SKM-1 (cell line): ENCODE results near the gene AIFM1.
A peak's percentile ranks its signal among the peaks of the same experiment; 100 is the strongest.

ENCODE experiments used
- DNase-seq: peaks from one replicate; lab custom pipeline; 2025; ENCODE audit not compliant: unreplicated experiment; lab: John Stamatoyannopoulos, UW

The AIFM1 gene

DNA sequence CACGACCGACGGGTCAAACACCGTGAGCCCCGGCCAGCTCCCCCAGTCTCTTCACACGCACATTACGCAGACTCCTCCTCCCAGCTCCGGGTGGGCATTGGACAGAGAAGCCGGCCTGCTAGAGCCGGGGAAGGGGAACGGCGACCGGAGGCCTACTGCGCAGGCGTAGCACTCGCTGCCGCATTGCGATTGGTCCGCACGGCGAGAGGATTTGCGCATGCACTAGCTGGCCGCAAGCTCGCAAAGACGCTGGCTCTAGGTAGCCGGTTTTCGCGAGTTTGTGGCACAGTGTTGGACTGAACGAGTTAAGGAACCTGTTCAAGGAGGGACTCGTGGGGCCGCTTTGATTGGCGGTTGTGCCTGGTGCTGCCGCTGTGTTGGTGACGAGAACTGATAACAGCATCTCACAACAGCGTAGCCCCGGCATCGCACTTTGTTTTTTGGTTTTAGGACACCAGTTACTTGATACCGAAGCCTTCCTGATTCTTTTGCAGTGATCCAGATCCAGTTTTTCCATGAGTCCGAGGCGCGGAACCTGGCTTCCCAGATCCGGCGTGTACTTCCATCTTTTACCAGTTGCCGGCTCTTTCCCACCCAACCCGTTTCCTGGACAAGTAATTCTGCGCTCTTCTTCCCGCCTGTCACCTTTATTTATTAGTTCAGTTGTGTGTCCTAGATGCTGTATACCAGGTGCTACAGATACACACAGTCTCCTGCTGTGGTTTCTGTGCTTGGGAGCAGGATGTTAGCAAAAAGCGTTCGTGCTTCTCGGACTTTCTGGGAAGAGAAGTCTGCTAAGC lies at the start of gene AIFM1:
Gene AIFM1, minus strand, starts transcription at position 139 of the 800 bp plus-strand sequence. CDS start 185 bp downstream, outside the sequence.
- DNase-seq, result peak; percentile 69

- no peak for DNase-seq
Observed at GRCh38 chrX:130213376-130213775, 47.7 kb upstream of the AIFM1 start.

DNA sequence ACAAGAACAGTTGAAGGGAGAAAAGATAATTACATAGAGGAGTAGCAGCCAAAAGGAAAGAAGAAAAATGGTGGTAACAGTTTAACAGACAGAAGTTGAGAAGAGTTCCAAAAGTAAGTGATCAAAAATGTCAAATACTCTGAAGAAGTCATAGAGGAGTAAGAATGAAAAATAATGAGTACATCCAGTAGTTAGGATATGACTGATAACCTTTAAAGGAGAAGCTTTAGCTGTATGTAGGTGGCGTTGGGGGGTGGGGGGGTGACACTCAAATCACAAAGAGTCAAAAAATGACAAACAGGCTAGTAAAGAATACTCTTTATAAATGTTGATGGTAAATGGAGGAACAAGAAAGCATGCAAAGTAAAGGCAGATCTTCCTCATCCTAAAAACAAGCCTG lies 46.7 kb upstream of the AIFM1 start:
- no peak for DNase-seq

DNA sequence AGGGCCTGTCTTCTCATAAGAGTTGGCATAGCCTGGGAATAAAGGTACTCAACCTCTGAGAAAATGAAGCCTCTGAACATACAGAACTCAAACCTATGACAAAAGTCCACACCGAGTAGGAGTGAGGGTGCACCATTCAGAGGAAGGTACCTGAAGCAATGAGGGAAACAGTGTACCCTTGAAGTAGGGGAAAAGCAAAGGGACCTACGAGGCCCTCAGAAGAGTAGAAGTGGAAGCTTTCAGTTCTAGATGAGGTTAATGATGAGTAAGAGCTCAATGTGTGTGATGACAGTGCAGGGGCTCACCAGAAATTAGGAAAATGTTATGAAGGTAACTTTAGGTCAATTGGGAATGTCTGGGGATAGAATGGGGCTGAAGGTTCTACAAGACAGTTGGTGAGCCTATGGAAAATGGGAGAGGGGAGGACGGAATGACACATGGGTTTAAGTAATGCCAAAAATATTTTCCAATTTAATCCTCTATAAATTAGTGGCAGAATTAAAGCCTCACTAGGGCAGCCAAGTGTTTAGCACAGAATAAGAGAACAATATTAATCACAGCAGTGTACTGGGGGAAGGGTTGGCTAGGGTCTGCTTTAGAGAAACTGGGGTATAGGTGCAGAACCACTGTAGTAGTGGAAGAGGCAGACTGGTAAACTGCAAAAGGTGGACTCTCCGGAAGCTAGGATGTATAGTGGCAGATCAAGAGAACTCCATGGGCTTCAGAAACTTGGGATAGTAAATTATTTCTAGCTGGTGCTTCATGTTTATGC lies 46.0 kb upstream of the AIFM1 start:
- no peak for DNase-seq

DNA sequence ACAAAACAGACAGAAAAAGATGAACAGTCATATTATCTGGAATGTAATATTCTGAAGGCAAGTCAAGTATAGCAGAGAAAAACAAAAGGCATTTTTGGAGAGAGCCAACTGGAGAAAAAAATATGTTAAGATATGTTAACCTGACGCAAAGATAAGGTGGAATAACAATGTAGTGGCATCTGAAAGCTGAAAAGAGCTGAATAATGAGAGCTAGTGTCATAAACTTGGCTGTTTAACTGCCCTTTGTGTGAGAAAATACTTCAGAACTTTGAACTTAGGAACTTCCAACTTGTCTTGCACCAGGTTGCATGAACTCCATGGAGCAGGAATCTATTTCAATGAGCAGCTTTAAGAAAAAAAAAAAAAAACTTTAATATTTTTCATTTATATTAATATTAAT lies 39.0 kb upstream of the AIFM1 start:
- no peak for DNase-seq

DNA sequence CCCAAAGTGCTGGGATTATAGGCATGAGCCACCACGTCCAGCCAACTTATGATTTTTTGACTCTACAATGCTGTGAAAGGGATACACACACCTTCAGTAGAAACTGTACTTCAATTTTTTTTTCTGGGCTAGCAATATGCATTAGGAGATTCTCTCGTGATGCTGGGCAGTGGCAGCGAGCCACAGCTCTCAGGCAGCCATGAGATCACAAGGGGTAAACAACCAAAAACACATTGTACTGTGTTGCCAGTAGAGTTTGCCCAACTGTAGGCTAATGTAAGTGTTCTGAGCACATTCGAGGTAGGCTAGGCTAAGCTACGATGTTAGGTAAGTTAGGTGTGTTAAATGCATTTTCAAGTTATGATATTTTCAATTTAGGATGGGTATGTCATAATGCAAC lies 31.8 kb upstream of the AIFM1 start:
- DNase-seq, result no peak

DNA sequence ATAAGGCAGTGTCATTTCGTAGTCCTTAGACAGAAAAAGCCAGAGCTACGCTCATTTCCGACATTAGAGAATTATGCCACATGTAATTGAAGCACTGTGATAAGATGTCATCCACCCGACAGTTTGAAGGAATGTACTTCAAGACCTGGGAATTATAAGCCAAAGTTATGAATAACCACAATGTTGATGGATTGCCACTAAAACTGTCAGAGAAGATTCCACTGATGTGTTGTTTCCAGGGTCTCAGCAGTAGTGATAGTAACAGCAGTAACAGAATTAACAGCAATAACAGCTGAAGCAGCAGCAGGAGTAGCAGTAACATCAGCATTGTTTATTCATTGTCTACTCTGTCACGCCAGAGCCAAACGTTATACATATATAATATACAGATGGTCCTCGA lies 30.8 kb upstream of the AIFM1 start:
- no peak for DNase-seq

DNA sequence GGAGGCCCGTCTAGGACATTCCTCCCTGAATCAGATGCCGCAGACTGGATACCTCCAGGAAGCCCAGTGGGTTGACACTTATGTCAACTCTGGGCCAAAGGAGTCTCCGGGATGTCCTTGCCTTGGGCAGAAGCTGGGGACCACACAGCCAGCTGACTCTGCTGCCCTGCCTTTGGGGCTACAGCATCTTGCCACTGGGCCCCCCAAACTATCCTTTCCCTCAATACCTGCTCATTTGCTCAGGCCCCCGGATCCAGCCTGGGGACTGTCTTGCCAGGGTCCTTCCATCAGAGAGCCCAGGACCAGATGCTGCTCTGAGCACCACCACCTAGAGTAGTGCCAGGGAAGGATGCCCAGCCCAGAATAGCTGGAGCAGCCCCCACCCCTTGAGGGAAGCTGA lies 25.2 kb upstream of the AIFM1 start:
- no peak for DNase-seq

DNA sequence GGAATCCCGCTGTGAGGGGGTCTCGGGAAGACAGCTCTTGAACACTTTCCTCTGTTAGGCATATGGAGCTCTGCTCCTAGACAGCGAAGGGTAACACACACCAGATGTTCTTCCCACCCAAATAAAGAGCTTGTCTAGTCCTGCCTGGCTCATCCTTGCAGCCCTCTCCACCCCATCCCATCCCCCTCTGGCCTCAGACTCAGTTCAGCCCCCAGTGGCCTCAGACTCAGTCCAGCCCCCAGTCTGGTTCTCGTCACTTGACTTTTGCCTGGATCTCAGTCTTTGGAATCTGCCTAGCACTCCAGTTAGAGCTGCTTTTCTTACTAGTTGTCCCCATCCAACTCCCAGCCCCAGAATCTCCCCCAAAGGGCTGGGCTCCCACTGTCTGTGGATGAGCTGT lies 21.0 kb upstream of the AIFM1 start:
- no peak for DNase-seq

- no peak for DNase-seq
Observed at GRCh38 chrX:130184857-130185256, 19.2 kb upstream of the AIFM1 start.

DNA sequence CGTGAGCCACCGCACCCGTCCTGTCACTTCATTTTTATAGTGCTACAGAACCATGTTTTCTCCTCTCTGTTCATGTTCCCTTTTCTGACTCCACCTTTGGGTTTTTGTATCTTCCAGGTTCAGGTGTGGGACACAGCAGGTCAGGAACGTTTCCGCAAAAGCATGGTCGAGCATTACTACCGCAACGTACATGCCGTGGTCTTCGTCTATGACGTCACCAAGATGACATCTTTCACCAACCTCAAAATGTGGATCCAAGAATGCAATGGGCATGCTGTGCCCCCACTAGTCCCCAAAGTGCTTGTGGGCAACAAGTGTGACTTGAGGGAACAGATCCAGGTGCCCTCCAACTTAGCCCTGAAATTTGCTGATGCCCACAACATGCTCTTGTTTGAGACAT lies 18.5 kb upstream of the AIFM1 start:
- DNase-seq, result no peak

DNA sequence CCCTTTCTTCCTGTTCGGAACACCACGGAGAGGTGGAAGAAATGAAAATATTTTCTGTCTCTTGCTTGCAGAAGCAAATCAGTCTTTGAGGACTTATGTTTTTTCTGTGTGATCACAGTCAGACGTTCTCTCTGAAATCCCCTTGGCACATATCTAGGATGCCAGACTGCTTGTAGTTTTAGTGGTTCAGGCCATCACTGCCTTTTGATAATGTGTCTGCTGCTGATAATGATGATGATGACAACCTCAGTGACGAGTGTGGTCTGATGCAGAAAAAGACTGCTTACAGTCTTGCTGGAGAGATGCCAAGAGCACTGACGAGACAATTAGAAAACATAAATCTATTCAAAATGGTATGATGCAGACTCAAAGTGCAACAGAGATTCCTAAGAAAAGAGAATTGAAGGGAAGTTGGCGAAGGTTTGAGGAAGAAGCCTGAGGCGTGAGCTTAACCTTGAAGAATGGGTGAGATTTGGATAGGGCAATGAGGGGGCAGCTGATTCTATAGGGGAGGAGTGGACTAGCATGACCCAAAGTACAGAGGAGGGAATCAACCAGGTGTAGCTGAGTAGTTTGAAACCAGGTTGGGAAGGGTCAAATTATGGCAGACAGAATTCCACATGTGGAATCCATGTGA lies 14.1 kb upstream of the AIFM1 start:
- DNase-seq, result no peak

GRCh38 chrX:130179170-130179569 lies 13.5 kb upstream of the AIFM1 start:
- DNase-seq, result no peak

DNA sequence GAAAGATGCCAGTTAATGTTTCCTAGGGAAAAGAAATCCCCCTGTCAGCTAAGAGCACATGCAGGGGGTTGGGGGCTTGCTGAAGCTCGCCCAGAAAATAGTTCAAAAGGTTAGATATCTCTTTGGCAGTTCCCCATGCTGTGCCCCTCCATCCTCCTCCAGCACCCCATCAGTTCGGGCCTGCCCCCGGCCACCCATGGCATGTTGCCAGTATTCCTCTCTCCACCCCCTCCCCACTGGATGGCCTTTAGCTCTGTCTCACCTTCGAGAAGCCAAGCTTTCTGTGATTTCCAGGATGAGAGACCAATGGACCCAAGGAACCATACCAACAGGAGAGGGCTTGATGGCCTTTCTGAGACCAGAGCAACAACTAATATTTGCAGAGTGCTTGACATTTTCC lies 11.3 kb upstream of the AIFM1 start:
- DNase-seq, result no peak

- no peak for DNase-seq
Observed at GRCh38 chrX:130176354-130176776, 10.7 kb upstream of the AIFM1 start.

DNA sequence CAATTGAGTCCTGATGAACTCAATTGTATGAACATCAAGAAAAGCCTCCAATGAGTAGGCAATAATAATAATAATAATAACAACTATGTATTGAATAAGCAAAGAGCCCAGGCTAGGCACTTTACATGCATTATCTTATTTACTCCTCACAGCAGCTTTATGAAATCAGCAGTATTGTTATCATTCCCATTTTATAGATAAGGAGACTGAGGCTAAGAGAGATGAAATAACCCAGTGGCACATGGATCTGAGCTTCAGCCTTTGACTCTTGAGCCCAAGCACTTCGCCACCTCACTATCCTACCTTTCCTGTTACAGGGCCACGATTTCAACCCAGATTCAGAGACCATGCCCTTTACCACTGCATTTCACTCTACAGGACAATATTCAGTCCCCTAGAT lies 9.3 kb upstream of the AIFM1 start:
- DNase-seq, result no peak

- DNase-seq, result no peak
Observed at GRCh38 chrX:130174045-130174704, 8.5 kb upstream of the AIFM1 start.

DNA sequence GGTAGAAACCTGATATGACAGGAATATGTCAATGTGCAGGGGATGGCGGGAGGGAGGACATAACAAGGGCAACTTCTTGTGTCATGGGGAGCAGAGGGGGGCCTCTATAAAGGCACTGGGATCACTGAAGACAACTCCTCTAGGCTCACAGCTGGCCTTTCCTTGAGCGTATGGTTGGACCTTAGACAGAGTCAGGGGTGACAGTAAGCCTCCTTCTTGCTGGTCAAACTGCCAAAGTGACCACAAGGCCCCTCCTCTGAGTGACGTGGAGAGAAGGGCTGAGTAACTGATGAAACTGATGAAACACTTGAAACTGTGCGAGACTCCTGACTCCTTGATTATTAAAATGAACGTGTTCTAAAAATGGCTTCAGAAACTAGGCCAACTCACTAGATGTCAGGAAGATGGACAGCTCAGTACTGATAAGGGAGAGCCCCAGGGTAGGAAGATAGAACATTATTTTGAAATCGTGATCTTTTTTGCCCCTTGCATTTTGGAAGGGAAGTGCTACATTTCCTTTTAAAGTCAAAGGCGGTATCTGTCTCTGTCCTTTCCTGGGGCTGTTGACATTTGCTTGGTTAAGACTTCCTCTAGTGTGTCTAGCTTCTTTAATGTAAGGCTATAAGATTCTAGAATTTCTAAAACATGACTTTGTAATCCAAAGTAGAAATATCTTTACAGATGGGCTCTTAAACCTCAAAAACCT lies 7.7 kb upstream of the AIFM1 start:
- DNase-seq, result peak; percentile 23

DNA sequence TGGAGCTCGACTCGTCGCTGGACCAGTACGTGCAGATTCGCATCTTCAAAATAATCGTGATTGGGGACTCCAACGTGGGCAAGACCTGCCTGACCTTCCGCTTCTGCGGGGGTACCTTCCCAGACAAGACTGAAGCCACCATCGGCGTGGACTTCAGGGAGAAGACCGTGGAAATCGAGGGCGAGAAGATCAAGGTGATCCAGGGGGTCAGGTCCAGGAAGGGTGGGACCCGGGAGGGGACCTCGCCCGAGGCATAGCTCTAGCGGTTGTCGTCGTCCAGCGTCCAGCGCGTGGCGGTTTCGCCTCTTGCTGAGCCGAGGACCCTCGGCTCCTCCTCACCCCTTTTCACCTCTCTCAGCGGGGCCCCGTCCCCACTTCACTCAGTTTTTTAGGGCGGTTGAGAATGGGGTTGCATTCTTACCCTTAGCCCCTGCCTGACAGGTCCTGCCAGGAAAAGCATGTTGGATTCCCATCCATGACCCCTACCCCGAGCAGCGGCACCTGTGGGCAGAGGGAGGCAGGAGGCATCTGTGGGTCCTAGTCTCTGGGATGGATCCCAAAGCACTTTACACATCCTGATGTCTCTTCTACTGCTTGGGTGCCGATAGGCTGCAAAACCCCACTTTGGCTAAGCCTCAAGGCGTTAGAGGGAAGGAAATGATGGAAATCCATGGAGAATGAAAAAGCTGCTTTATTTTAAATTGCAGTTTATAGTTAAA lies 6.6 kb upstream of the AIFM1 start:
- DNase-seq, result no peak

GRCh38 chrX:130171446-130172126 lies 5.9 kb upstream of the AIFM1 start, which contains the start of gene RAB33A:
Gene RAB33A, plus strand, starts transcription at chrX:130171962. Its CDS starts 101 bp downstream, at chrX:130172063.
- DNase-seq, result no peak
